Activated CD8-positive, alpha-beta memory T cell treated with anti-CD3 and anti-CD28 coated beads for 4 hours (primary cell): Measurements from ENCODE around the gene IL3RA.

Experiments
- DNase-seq, 2 donors: peaks; one replicate each; pipeline ENCODE4 v3.0.0-alpha.2; 2020; ENCODE audit warnings: low read depth in 2 of 2

Gene IL3RA

GRCh38 chrX:1384658-1385252 is 48.2 kb downstream of the IL3RA start:
- DNase-seq = no peak

DNA sequence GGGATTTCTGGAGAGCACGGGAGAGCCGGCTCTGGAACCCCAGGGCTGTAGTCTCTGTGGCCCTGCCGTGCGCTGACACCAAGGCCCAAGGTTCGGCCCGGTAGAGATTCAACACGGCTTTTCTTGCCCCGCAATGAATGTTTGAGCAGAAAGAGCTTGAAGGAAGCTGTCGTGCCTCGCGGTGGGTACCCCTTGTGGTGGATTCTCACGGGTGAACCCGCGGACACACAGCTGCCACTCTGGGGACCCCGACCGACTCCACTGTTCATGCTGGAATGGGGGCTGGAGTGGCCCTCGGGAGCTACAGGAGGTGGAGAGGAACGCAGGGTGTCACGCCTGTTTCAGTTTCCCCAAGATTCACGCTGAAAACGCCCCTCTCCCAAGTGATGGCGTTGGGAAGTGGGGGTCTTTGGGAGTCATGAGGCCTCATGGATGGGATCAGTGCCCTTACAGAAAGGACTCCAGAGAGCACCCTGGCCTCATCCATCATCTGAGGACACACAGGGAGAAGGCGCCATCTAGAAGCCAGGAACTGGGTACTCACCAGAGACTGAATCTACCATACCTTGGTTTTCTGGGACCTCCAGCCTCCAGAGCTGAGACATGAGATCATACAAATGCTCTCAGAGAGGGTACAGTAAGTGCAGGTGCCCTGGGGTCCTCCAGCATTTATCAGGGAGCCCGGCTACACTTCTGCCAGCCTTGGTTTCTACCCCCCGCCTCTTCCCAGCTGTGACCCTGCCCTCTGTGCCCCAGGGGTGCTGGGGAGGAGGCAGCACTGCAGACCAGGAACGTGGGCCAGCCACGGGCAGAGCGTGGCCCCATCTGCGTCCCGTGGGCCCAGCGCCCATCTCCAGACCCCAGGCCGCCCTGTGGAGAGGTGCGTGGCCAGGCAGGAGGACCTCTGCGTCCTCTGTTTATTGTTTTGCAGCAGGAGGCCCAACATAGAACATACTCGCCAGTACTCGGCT is 49.0 kb downstream of the IL3RA start:
- DNase-seq = no peak

DNA sequence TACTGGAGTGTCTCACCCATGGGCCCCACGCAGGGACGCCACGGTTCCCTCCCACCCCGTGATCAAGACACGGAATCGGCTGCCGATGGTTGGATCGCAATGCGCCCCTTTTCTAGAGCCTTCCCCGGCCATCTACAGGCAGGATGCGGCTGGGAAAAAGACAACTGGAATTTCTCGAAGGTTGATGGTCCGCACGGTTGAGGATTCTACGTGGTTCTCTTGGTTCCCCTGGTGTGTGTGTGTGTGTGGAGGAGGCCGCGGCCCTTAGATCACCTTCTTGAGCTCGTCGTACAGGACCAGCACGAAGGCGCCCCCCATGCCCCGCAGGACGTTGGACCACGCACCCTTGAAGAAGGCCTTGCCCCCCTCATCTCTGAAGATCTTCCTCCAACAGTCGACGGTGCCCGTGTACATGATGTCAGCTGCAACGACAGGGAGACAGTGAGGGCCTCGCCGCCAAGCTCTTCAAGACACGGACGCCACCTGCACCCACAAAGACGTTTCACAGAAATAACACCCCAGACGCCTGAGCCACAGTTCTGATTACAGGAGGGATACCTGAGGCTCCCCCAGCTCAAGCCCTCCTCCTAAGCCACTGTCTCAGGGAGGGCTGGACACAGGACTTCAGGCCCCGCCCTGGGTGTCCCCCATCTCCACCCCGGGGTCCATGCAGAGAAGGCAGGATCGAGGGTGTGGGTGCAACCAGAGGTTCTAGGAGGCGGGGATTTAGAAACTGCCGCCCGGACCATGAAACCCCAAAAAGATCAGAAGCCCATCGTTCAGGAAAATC is 49.9 kb downstream of the IL3RA start:
- no peak for DNase-seq

GRCh38 chrX:1387141-1387776 is 50.7 kb downstream of the IL3RA start:
- no peak for DNase-seq

GRCh38 chrX:1388651-1389050 is 52.1 kb downstream of the IL3RA start:
- no peak for DNase-seq

DNA sequence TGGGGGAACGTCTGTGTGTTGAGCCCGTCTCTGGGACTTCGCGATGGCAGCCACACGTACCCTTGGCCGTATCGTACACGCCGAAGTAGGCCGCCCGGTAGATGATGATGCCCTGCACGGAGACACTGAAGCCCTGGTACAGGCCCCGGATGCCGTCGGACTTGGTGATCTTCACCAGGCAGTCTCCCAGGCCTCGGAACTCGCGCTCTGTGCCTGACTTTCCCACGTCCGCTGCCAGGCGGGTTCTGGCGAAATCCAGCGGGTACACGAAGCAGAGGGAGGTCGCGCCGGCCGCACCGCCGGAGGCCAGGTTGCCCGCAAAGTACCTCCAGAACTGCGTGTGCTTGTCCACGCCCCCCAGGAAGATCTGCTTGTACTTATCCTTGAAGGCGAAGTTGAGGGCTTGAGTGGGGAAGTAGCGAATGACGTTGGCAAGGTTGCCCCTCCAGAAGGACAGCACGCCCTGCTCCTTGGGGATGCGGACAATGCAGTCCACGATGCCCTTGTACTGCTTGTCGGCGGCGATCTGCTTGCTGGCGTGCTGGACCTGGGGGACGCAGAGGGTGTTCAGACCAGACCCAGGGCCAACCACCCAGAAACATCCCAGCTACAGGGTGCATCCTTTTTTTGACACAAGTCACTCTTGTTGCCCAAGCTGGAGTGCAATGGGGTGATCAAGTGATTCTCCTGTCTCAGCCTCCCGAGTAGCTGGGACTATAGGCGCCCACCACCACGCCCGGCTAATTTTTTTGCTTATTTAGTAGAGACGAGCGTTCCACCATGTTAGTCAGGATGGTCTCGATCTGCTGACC is 52.8 kb downstream of the IL3RA start:
- no peak for DNase-seq

DNA sequence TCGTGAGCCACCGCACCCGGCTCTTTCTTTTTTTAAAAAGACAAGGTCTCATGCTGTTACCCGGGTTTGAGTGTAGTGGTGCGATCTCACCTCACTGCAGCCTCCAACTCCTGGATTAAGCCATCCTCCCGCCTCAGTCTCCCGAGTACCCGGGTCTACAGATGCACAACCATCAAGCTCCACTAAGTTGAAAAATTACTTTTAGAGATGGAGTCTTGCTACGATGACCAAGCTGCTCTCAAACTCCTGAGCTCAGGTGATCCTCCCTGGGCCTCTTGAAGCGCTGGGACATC is 53.4 kb downstream of the IL3RA start:
- no peak for DNase-seq

- DNase-seq = no peak
Measured at GRCh38 chrX:1390621-1391369, 54.2 kb downstream of the IL3RA start.

DNA sequence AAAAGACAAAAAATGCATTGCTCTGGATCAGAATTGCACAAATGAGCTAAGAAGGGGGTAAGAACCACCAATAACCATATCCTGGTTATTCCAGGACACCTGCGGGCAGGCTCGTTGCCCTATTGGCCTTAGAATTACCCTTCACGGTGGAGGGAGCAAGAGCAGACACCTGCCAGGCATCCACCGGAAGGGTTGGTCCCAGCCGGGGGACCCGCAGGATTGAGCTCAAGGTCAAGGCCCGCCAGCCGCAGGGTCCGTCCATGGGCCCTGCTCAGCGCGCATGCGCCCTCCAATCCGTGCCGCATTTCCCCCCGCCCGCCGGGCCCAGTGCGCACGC is 54.8 kb downstream of the IL3RA start:
- no peak for DNase-seq

GRCh38 chrX:1391707-1392375 is 55.3 kb downstream of the IL3RA start, which contains the start of gene SLC25A6:
SLC25A6 (minus strand) TSS chrX:1392113; CDS start chrX:1392009, 104 bp downstream.
- peak; percentile 99 for DNase-seq

DNA sequence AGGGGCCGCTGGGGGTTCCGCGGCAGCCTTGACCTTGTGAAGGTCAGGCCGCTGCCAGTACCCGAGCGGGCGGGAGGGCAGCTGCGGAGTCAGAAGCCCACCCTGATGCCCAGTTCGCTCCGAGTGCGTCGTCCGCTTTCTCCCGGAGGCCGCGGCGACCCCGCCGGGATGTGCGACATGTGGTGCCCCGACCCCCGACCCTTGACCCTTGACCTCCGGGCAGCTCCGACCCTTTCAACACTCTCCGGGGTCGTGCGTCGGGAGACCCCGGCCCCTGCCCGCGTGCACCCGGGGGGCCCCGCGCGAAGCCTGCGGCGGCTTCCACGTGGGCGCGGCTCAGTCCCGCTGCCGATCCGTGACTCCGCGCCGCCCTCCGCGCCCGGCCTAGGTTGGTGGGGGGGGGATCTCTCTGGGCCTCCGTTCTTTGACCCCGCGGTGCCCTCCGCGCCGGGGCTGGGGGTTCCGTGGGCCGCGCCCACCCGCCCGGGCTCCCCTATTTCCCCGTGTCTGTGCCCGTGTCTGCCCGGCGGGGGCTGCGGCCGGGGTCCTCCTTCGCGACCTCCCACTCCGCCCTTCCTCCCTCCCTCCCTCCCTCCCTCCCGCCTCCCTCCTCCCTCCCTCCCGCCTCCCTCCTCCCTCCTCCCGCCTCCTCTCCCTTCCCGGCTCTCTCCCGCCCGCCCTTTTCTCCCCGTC is 55.9 kb downstream of the IL3RA start:
- DNase-seq = peak; percentile 17 to 33

DNA sequence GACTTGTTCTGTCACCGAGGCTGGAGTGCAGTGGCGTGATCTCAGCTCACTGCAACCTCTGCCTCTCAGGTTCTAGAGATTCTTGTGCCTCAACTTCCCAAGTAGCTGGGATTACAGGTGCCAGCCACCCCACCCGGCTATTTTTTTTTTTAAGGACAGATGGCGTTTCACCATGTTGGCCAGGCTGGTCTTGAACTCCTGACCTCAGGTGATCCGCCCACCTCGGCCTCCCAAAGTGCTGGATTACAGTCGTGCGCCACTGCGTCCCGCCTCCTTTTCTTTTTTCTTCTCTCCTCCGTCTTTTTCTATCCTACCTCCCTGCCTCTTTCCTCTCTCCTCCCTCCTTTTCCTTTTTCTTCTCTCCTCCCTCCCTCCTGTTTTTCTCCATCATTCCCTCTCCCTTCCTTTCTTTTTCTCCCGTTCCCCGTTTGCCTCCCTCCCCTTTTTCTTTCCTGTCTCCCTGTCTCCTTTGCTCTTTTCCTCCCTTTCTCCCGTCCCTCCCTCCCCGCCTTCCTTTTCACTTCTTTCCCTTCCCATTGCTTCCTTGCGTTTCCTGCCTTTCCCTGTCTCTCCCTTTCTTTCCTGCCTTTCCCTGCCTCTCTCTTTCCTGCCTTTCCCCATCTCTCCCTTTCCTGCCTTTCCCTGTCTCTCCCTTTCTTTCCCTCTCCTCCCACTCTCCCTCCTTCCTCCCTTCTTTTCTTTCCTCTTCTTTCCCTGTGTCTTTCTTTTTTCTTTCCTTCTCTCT is 57.5 kb downstream of the IL3RA start:
- DNase-seq = no peak

DNA sequence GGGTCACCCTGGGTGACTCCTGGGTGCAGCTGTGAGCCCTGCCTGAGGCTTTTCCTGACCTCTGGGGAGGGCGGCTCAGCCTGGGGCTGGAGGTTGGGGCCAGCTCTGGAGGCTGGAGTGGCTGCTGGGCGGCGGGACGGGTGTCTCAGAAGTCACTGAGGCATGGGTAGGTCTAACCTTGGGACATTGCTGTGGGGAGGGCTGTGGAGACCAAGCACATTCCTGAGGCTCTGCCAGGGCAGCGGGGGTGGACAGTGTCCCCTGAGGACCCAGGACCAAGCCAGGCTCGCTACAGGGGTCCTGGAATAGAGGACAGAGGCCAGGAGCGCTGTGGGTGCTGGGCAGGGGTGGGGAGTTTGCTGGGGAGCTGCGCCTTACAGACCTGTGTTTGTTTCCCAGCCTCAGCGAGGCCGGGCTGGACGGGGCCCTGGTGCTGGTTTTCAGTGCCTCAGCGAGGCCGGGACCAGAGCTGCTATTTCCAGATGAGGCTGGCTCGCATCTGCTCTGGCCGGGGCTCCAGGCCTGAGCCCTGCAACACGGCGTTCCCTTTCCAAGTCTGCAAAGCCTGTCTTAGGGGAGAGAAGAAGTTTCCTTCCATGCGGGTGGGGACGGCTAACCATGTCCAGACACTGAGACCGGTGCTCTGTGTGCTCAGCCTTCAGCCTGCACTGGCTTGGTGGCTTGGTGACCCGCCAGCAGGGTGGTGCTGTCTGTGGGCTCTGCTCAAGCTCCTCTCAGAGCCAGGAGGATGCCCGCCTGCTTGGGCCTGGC is 58.3 kb downstream of the IL3RA start:
- no peak for DNase-seq

GRCh38 chrX:1395646-1396216 is 59.1 kb downstream of the IL3RA start:
- no peak for DNase-seq

DNA sequence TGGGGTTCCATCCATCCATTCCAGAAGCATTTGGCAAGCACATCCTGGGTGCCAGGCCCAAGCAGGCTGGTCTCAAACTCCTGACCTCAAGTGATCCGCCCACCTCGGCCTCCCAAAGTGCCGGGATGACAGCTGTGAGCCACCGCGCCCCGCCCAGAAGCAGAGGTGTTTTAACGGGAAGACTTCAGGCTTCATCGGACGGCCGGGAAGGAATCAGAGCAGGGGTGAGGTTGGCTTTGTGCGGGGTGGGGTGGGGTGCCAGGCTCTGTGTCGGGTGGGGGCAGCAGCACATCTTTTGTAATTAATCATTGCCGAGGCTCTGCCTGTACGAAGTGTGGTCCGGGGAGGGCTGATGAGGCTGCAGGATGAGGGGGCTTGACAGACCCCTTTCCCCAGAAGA is 60.4 kb downstream of the IL3RA start:
- no peak for DNase-seq

- no peak for DNase-seq
Measured at GRCh38 chrX:1397441-1398270, 61.1 kb downstream of the IL3RA start.
